ENCODE measurements around the gene PFDN2. TPM values are rescaled to one million over a fixed set of nuclear protein-coding genes. Genes with fewer than 3 reads are reported as not detected.
A peak's percentile ranks its signal among the peaks of the same experiment; 100 is the strongest.

The PFDN2 gene
- total and polyA plus RNA-seq, 10 of the 15 experiments (the other 5 are each of a cell fraction or from before 2014, with no cell fraction given), result 30.0 to 141 (median 80.5) TPM

DNA sequence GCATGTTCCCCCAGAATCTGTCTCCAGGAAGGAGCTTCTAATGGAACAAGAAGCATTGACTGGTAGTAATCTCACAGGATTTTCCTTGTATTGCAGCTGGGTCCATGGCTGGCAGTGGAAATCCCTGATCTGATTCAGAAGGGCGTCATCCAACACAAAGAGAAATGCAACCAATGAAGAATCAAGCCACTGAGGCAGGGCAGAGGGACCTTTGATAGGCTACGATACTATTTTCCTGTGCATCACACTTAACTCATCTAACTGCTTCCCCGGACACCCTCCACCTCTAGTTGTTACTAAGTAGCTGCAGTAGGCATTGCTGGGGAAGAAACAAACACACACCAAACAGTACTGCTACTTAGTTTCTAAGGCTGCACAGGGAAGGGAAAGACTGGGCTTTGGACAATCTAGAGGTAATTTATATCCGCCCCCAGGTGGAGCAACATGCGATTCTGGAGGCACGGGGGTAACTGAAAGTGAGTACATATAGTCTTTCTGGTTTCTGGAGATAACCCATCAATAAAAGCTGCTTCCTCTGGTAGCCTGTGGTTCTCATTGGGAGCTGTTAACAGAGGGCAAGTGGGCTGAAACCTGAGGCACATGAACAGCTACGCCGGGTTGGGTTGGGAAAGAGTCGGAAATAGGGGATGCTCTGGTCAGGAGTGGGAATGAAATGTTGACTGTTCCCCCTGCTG is 40.6 kb upstream of the PFDN2 start:
- ATAC-seq (no peak), DNase-seq (ENCODE audit: low read depth, low spot score) (no peak), FAIRE-seq (no peak)
- no peak for TF ChIP-seq PAX5 (IDR thresholded peaks at IDR 0.05; ENCODE audit: borderline replicate concordance, low read depth, low read length)
- TF ChIP-seq ETV6 (conservative IDR thresholded peaks at IDR 0.05 in 1 of 2, IDR thresholded peaks at IDR 0.05 in 1 of 2; ENCODE audit: borderline replicate concordance in 1 of 2, low read depth in 1 of 2), result no peak
- no peak for TF ChIP-seq RELA (IDR thresholded peaks at IDR 0.05; ENCODE audit: borderline replicate concordance, partially characterized antibody)
- TF ChIP-seq MYB (IDR thresholded peaks at IDR 0.05; ENCODE audit: borderline replicate concordance, low read depth, low read length), result no peak
- no peak for TF ChIP-seq ZNF384 (IDR thresholded peaks at IDR 0.05; ENCODE audit: borderline replicate concordance, low read depth, low read length)
- TF ChIP-seq CBFB (IDR thresholded peaks at IDR 0.05; ENCODE audit: low read depth), result no peak
- no peak for TF ChIP-seq ESRRA (IDR thresholded peaks at IDR 0.05; ENCODE audit: low read length)
- no peak for TF ChIP-seq SIX5 (IDR thresholded peaks at IDR 0.05; ENCODE audit: low read depth, low read length, severe bottlenecking)
- no peak for TF ChIP-seq CHD2 (IDR thresholded peaks at IDR 0.05; ENCODE audit: borderline replicate concordance, low read depth, low read length)
- no peak for TF ChIP-seq NR2C2 (IDR thresholded peaks at IDR 0.05; ENCODE audit: borderline replicate concordance, control insufficient read depth, insufficient read length, low read depth)
- TF ChIP-seq NFXL1 (IDR thresholded peaks at IDR 0.05; ENCODE audit: borderline replicate concordance), result no peak
- no peak for TF ChIP-seq POU2F2 (IDR thresholded peaks at IDR 0.05; ENCODE audit: borderline replicate concordance, low read depth, low read length)
- no peak for TF ChIP-seq GATAD2B (conservative IDR thresholded peaks at IDR 0.05; ENCODE audit: low read depth)
- peak overlapping the region; percentile 83; the same call in 1 of the 2 replicates for H3K4me3 ChIP-seq
- H2AFZ ChIP-seq (ENCODE audit: control insufficient read depth, low read depth, low read length), result 0 out of 2 replicates have a peak overlapping the region, but pooled peaks have one; percentile 82
- in situ Hi-C loops (cut with MboI) (no loop called here), intact Hi-C loops (cut with micrococcal nuclease; ENCODE audit: unreplicated experiment) (no loop called here)
- WGBS (ENCODE audit: insufficient coverage, insufficient replicate concordance, low lambda C conversion rate, missing lambda C conversion rate), result 31% methylated on average over 9 of the region's 9 CpGs
- no peaks in the 10 kb centered on the region for H3K27me3 ChIP-seq (replicated peaks in 1 of 2; ENCODE audit: control insufficient read depth in 2 of 2, insufficient read depth in 2 of 2, low read length in 1 of 2)
- peak overlapping the region; percentile 83 for H3K4me2 ChIP-seq (ENCODE audit: control insufficient read depth, insufficient read depth)
- H3K79me2 ChIP-seq (ENCODE audit: control insufficient read depth, insufficient read depth, low read length), result peaks cover 24% of the 10 kb centered on the region
- no peak overlapping the region for H3K9ac ChIP-seq (ENCODE audit: control insufficient read depth, insufficient read depth, low read length)
- ChIA-PET SMC1A (ENCODE audit: uncharacterized antibody, unreplicated experiment) (interaction anchor here (0.6 to 1.5 kb wide), 5 partner anchors 8 to 227 kb away, joined by 3 to 6 read pairs (median 3); partner anchors contain the start of gene PPOX), POLR2A (interaction anchor here (0.8 to 2.2 kb wide), 4 partner anchors 9 to 25 kb away, joined by 3 to 8 read pairs (median 4); no protein-coding TSS in a partner anchor), RAD21 (ENCODE audit: unreplicated experiment) (interaction anchor here (0.8 to 1.3 kb wide), 3 partner anchors 46 to 161 kb away, joined by 3 to 4 read pairs (median 3); no protein-coding TSS in a partner anchor), CTCF (interaction anchor here (0.8 to 2.2 kb wide), 14 partner anchors 8 to 225 kb away, joined by 3 to 18 read pairs (median 4); partner anchors contain the start of genes B4GALT3, PPOX and USF1)
- H3K4me1 ChIP-seq (ENCODE audit: control insufficient read depth, insufficient read depth, low read length), result peaks cover 17% of the 10 kb centered on the region
- peak overlapping the region; percentile 68; the same call in 1 of the 2 replicates for H3K27ac ChIP-seq (ENCODE audit: control insufficient read depth, insufficient read depth)
- H3K9me3 ChIP-seq (replicated peaks; ENCODE audit: control insufficient read depth, insufficient read depth, low read length), result no peaks in the 10 kb centered on the region
- H3K36me3 ChIP-seq (ENCODE audit: control insufficient read depth in 2 of 2, insufficient read depth in 2 of 2, low read length in 1 of 2), result peaks cover 0 to 12% of the 10 kb centered on the region in 2 experiments
- H4K20me1 ChIP-seq (ENCODE audit: control insufficient read depth, insufficient read depth), result no peaks in the 10 kb centered on the region
- BruUV-seq (replicated peaks), result TSS peak; percentile 9
